Medulla oblongata (tissue), 1 donor: ENCODE results near the gene PIGQ.
A peak's percentile ranks its signal among the peaks of the same experiment; 100 is the strongest.

Experiments used
- DNase-seq: peaks from one replicate; pipeline ENCODE4 v3.0.0-alpha.2; 2015; ENCODE audit errors: extremely low spot score

The PIGQ gene

GRCh38 chr16:569445-570254 lies at the start of gene PIGQ:
PIGQ (plus strand) TSS chr16:569968; CDS start chr16:574075, 4,107 bp downstream.
- DNase-seq, result peak; percentile 17

GRCh38 chr16:520847-521246 lies 48.9 kb upstream of the PIGQ start:
- DNase-seq, result no peak

- DNase-seq, result no peak
These were observed 48.2 kb upstream of the PIGQ start for GRCh38 chr16:521381-522210.

GRCh38 chr16:522320-523096 lies 47.3 kb upstream of the PIGQ start:
- DNase-seq, result no peak

GRCh38 chr16:523097-523741 lies 46.5 kb upstream of the PIGQ start:
- no peak for DNase-seq

GRCh38 chr16:524274-525040 lies 45.3 kb upstream of the PIGQ start:
- DNase-seq, result peak; percentile 15

GRCh38 chr16:525123-525519 lies 44.6 kb upstream of the PIGQ start:
- DNase-seq, result no peak

GRCh38 chr16:525520-526180 lies 44.1 kb upstream of the PIGQ start:
- DNase-seq, result no peak

GRCh38 chr16:526181-527014 lies 43.4 kb upstream of the PIGQ start:
- peak; percentile 8 for DNase-seq

GRCh38 chr16:527015-527903 lies 42.5 kb upstream of the PIGQ start, which contains the start of gene CAPN15:
CAPN15 (plus strand) TSS chr16:527712; CDS start chr16:546839, 19,127 bp downstream.
- peak; percentile 88 for DNase-seq

- no peak for DNase-seq
These were observed 41.4 kb upstream of the PIGQ start for GRCh38 chr16:528111-529011.

- DNase-seq, result no peak
These were observed 40.7 kb upstream of the PIGQ start for GRCh38 chr16:529012-529575.

GRCh38 chr16:530111-530817 lies 39.5 kb upstream of the PIGQ start:
- DNase-seq, result no peak

- DNase-seq, result no peak
These were observed 38.2 kb upstream of the PIGQ start for GRCh38 chr16:531494-532125.

GRCh38 chr16:533391-534123 lies 36.2 kb upstream of the PIGQ start:
- DNase-seq, result no peak
